SK-N-SH (cell line): Measurements from ENCODE around the gene AHDC1. TPM values are rescaled to one million over a fixed set of nuclear protein-coding genes. Genes with fewer than 3 reads are reported as not detected.

ENCODE experiments used
- CTCF ChIA-PET: fragments of 300-600, 350-600 bp; formaldehyde crosslinking; extraction: SDS; loops from one replicate; lab custom pipeline; 2021; lab: Yijun Ruan, JAX
- POLR2A ChIA-PET: fragments of 350-600 bp; sonication (Branson Sonifier 250); formaldehyde crosslinking; extraction: SDS; loops from one replicate; lab custom pipeline; 2020; ENCODE audit warnings: antibody characterized with exemption, inconsistent platforms; lab: Yijun Ruan, JAX
- DNase-seq: peaks from one replicate; pipeline ENCODE4 v3.0.0; 2012
- H2AFZ ChIP-seq: fragments of 200-600 bp; sonication (generic); 2 replicates; pipeline ENCODE4 v1.8.1; 2016; ENCODE audit warnings: antibody characterized with exemption, mild to moderate bottlenecking, low read depth
- H3F3A ChIP-seq: fragments of 200-600 bp; sonication (generic); replicated peaks from 2 replicates; pipeline ENCODE3; 2016; ENCODE audit warnings: antibody characterized with exemption, mild to moderate bottlenecking; ENCODE audit not compliant: insufficient read depth
- H3K27ac ChIP-seq, 2 experiments: fragments of 200-500 bp in 1 of 2; fragments of 200-600 bp in 1 of 2; sonication (Bioruptor generic) in 1 of 2; sonication (generic), shearing (Covaris generic) in 1 of 2; 2 replicates each; pipeline versions ENCODE4 v1.5.1 to v1.6.1; 2014 to 2016; ENCODE audit warnings: low read depth in 2 of 2, inconsistent platforms in 1 of 2, low read length in 1 of 2, mild to moderate bottlenecking in 1 of 2, mixed read lengths in 1 of 2
- H3K27me3 ChIP-seq: fragments of 200-600 bp; sonication (generic), shearing (Covaris generic); 2 replicates; pipeline ENCODE4 v1.6.1; 2016; ENCODE audit warnings: mixed run types; ENCODE audit not compliant: insufficient read depth
- H3K36me3 ChIP-seq, 2 experiments: fragments of 200-500 bp in 1 of 2; fragments of 200-600 bp in 1 of 2; sonication (Bioruptor generic) in 1 of 2; sonication (generic) in 1 of 2; replicated peaks in 1 of 2; 2 replicates each; pipeline versions ENCODE3 to v1.5.1; 2014 to 2016; ENCODE audit warnings: low read length in 1 of 2, mild to moderate bottlenecking in 1 of 2; ENCODE audit not compliant: insufficient read depth in 2 of 2, control insufficient read depth in 1 of 2
- H3K4me1 ChIP-seq, 2 experiments: fragments of 200-500 bp in 1 of 2; fragments of 200-600 bp in 1 of 2; sonication (Bioruptor generic) in 1 of 2; sonication (generic), shearing (Covaris generic) in 1 of 2; 2 replicates each; pipeline versions ENCODE4 v1.5.1 to v1.6.1; 2014 to 2016; ENCODE audit warnings: low read depth in 1 of 2, low read length in 1 of 2, mixed run types in 1 of 2; ENCODE audit not compliant: insufficient read depth in 2 of 2, control insufficient read depth in 1 of 2
- H3K4me2 ChIP-seq: fragments of 200-600 bp; sonication (generic), shearing (Covaris generic); 2 replicates; pipeline ENCODE4 v1.6.1; 2017; ENCODE audit warnings: mixed run types
- H3K4me3 ChIP-seq, 2 experiments: fragments of 200-500 bp in 1 of 2; fragments of 200-600 bp in 1 of 2; sonication (Bioruptor generic) in 1 of 2; sonication (generic), shearing (Covaris generic) in 1 of 2; 2 replicates each; pipeline versions ENCODE4 v1.5.1 to v1.8.1; 2014 to 2016; ENCODE audit warnings: low read depth in 2 of 2, inconsistent platforms in 1 of 2, low read length in 1 of 2, mild to moderate bottlenecking in 1 of 2, mixed read lengths in 1 of 2, moderate library complexity in 1 of 2
- H3K79me2 ChIP-seq: fragments of 200-600 bp; sonication (generic); 2 replicates; pipeline ENCODE4 v1.8.1; 2017; ENCODE audit warnings: mild to moderate bottlenecking; ENCODE audit not compliant: insufficient read depth
- H3K9ac ChIP-seq: fragments of 200-600 bp; sonication (generic); 2 replicates; pipeline ENCODE4 v1.6.1; 2017; ENCODE audit warnings: mixed run types
- H3K9me2 ChIP-seq: fragments of 200-600 bp; sonication (generic); 2 replicates; pipeline ENCODE4 v1.6.1; 2017; ENCODE audit warnings: mixed run types
- H3K9me3 ChIP-seq: fragments of 200-600 bp; sonication (generic); 2 replicates; pipeline ENCODE4 v1.6.1; 2017; ENCODE audit warnings: mixed run types, mild to moderate bottlenecking, moderate library complexity
- H4K20me1 ChIP-seq: fragments of 200-600 bp; sonication (generic); 2 replicates; pipeline ENCODE4 v1.6.1; 2017; ENCODE audit warnings: mild to moderate bottlenecking, mixed run types; ENCODE audit not compliant: insufficient read depth
- CTCF ChIP-seq: fragments of 200-600 bp; sonication (generic); IDR thresholded peaks from 2 replicates; pipeline ENCODE4 v1.6.1; 2017; ENCODE audit warnings: antibody characterized with exemption, mild to moderate bottlenecking, moderate library complexity
- ELF1 ChIP-seq: IDR thresholded peaks from 2 replicates; pipeline ENCODE4 v1.4.0; 2012
- EZH2phosphoT487 ChIP-seq: fragments of 200-600 bp; sonication (generic); IDR thresholded peaks from 2 replicates; pipeline ENCODE4 v1.6.1; 2017; ENCODE audit warnings: low read depth, mixed run types, mild to moderate bottlenecking, antibody characterized with exemption, moderate library complexity, borderline replicate concordance
- FOSL2 ChIP-seq: IDR thresholded peaks from 2 replicates; pipeline ENCODE4 v1.4.0; 2012; ENCODE audit warnings: low read depth, mild to moderate bottlenecking, moderate library complexity, borderline replicate concordance
- FOXJ3 ChIP-seq: sonication (generic); formaldehyde crosslinking; IDR thresholded peaks from 2 replicates; pipeline ENCODE4 v1.5.1; 2020; ENCODE audit warnings: mild to moderate bottlenecking, missing genetic modification reagents
- FOXM1 ChIP-seq: IDR thresholded peaks from 2 replicates; pipeline ENCODE4 v1.4.0; 2012; ENCODE audit warnings: low read depth, mild to moderate bottlenecking
- GATA2 ChIP-seq: sonication (generic); formaldehyde crosslinking; IDR thresholded peaks from 2 replicates; pipeline ENCODE4 v1.5.0; 2020; ENCODE audit warnings: mild to moderate bottlenecking, missing genetic modification reagents
- IRF3 ChIP-seq: fragments of 150-350 bp; IDR thresholded peaks from 2 replicates; pipeline ENCODE4 v1.6.1; 2016; ENCODE audit warnings: mild to moderate bottlenecking, low read depth, low read length
- MXI1 ChIP-seq: IDR thresholded peaks from 2 replicates; pipeline ENCODE4 v1.6.1; 2012; ENCODE audit warnings: mild to moderate bottlenecking, low read depth, low read length, improper control_type of control experiment
- NFIC ChIP-seq: IDR thresholded peaks from 2 replicates; pipeline ENCODE4 v1.4.0; 2012; ENCODE audit warnings: borderline replicate concordance
- PBX3 ChIP-seq: IDR thresholded peaks from 2 replicates; pipeline ENCODE4; 2012
- POLR2AphosphoS5 ChIP-seq: IDR thresholded peaks from 2 replicates; pipeline ENCODE4 v1.6.1; 2012; ENCODE audit warnings: low read depth, low read length
- RAD21 ChIP-seq: IDR thresholded peaks from 2 replicates; pipeline ENCODE4 v1.6.1; 2012; ENCODE audit warnings: mild to moderate bottlenecking, low read length
- RCOR1 ChIP-seq: fragments of 150-350 bp; IDR thresholded peaks from 2 replicates; pipeline ENCODE4 v1.6.1; 2017; ENCODE audit warnings: antibody characterized with exemption, low read length
- RFX5 ChIP-seq: IDR thresholded peaks from 2 replicates; pipeline ENCODE4 v1.6.1; 2012; ENCODE audit warnings: mild to moderate bottlenecking, improper control_type of control experiment, low read length
- RXRA ChIP-seq: IDR thresholded peaks from 2 replicates; pipeline ENCODE4 v1.4.0; 2012; ENCODE audit warnings: low read depth, mild to moderate bottlenecking, borderline replicate concordance
- SIN3A ChIP-seq: IDR thresholded peaks from 2 replicates; pipeline ENCODE4 v1.6.1; 2012; ENCODE audit warnings: low read depth, mild to moderate bottlenecking, low read length, moderate library complexity, borderline replicate concordance
- ZBTB33 ChIP-seq: IDR thresholded peaks from 2 replicates; pipeline ENCODE4 v1.4.0; 2012; ENCODE audit warnings: low read depth, borderline replicate concordance
- WGBS: methylation state at CpG from one replicate; pipeline ENCODE4 v1.1.6; 2017; ENCODE audit warnings: low lambda C conversion rate; 5-methylcytosine and 5-hydroxymethylcytosine counted together
- polyA plus RNA-seq, 3 experiments: library from polyadenylated mRNA; depleted of rRNA; stranded (reverse); fragments of >200 nt; gene quantifications; 2 replicates each; pipeline ENCODE4 v1.2.3, GENCODE V29; 2012
- TF ChIP-seq, protein P1 (sequence below): IDR thresholded peaks from 2 replicates; pipeline ENCODE4 v1.4.0; 2012; ENCODE audit warnings: low read depth, borderline replicate concordance
- TF ChIP-seq, protein P2 (sequence below): IDR thresholded peaks from 2 replicates; pipeline ENCODE4 v1.4.0; 2012; ENCODE audit warnings: low read depth

AHDC1 gene
- polyA plus RNA-seq, 1 of the 3 experiments (the other 2 are of a cell fraction), result 8.5 TPM

GRCh38 chr1:27588256-27589232 is 15.4 kb downstream of the AHDC1 start (continued):
- TF ChIP-seq CTCF (no peak), RCOR1 (no peak), MXI1 (no peak), POLR2AphosphoS5 (no peak), RFX5 (no peak), SIN3A (no peak), ZBTB33 (no peak)
- TF ChIP-seq, protein P1, sequence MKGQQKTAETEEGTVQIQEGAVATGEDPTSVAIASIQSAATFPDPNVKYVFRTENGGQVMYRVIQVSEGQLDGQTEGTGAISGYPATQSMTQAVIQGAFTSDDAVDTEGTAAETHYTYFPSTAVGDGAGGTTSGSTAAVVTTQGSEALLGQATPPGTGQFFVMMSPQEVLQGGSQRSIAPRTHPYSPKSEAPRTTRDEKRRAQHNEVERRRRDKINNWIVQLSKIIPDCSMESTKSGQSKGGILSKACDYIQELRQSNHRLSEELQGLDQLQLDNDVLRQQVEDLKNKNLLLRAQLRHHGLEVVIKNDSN, result no peak

DNA sequence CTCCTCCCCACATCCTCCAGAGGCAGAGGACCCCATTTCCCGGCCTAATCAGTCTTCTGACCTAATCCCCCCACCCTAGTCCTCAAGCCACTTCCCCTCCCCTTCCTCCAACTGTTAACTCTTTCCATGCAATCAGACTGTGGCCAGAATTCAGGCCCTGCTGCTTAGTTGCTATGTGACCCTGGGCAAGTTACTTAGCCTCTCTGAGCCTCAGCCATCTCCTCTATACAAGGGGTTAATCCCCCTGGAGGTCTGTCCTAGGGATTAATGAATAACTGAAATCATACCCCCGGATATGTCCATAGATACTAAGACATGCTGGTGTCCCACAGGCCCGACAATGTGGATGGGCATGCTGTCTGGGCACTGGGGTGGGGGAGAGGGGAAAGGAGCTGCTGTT is 18.3 kb downstream of the AHDC1 start:
- Histone ChIP-seq H4K20me1 (peaks cover 73% of the 10 kb centered on the region), H3K36me3 (peaks cover 0 to 2% of the 10 kb centered on the region in 2 experiments), H3K27ac (no peak overlapping the region), H3K4me1 (peaks cover 24 to 29% of the 10 kb centered on the region in 2 experiments), H3K4me3 (no peak overlapping the region), H3K9ac (no peak overlapping the region), H3K27me3 (no peaks in the 10 kb centered on the region), H3K79me2 (peaks cover 75% of the 10 kb centered on the region), H3K9me2 (no peaks in the 10 kb centered on the region), H2AFZ (no peak overlapping the region), H3F3A (no peaks in the 10 kb centered on the region), H3K9me3 (no peaks in the 10 kb centered on the region), H3K4me2 (no peak overlapping the region)
- CTCF ChIA-PET, result interaction anchor here (0.5 to 1.4 kb wide), 5 partner anchors 16 to 84 kb away, joined by 3 to 4 read pairs (median 3); no protein-coding TSS in a partner anchor
- POLR2A ChIA-PET, result no interaction called here
- no peak for DNase-seq
- WGBS, result 75% methylated on average over 3 of the region's 3 CpGs
- TF ChIP-seq FOXM1 (no peak), FOSL2 (no peak), PBX3 (no peak), RXRA (no peak), EZH2phosphoT487 (no peak), IRF3 (no peak), POLR2AphosphoS5 (no peak), ZBTB33 (no peak), GATA2 (CRISPR knock-in tag) (no peak), NFIC (no peak), ELF1 (no peak), FOXJ3 (CRISPR knock-in tag) (no peak), RAD21 (no peak), SIN3A (no peak)
- TF ChIP-seq, protein P2, sequence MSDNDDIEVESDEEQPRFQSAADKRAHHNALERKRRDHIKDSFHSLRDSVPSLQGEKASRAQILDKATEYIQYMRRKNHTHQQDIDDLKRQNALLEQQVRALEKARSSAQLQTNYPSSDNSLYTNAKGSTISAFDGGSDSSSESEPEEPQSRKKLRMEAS, result no peak
